CD1c-positive myeloid dendritic cell (primary cell): Measurements from ENCODE around the gene WIPF2.
A peak's percentile ranks its signal among the peaks of the same experiment; 100 is the strongest.

Source experiments
- DNase-seq: peaks from one replicate; pipeline ENCODE4 v3.0.0-alpha.2; 2016; ENCODE audit errors: extremely low spot score

Gene WIPF2

DNA sequence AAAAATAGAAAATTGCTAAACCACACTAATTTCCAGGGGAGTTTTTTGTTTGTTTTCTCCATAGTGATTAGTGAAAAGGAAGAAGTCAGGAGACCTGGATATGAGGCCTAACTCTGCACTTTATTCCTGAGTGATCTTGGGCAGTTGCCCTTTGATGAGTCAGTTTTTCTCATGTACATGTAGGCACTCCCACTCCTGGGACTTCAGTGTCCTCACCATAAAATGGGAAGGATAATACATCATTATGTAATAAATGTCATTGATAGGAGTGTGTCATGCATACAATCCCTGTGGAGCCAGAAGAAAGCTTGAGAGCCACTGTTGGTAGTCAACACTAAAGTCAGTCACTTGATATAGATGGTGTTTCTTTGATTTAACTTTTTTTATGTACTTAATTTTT lies 32.5 kb downstream of the WIPF2 start:
- DNase-seq: peak; percentile 49

- DNase-seq: no peak
Observed at GRCh38 chr17:40253565-40253964, 34.5 kb downstream of the WIPF2 start.

GRCh38 chr17:40259505-40259904 lies 40.4 kb downstream of the WIPF2 start:
- DNase-seq: no peak

GRCh38 chr17:40260528-40260927 lies 41.4 kb downstream of the WIPF2 start:
- no peak for DNase-seq

DNA sequence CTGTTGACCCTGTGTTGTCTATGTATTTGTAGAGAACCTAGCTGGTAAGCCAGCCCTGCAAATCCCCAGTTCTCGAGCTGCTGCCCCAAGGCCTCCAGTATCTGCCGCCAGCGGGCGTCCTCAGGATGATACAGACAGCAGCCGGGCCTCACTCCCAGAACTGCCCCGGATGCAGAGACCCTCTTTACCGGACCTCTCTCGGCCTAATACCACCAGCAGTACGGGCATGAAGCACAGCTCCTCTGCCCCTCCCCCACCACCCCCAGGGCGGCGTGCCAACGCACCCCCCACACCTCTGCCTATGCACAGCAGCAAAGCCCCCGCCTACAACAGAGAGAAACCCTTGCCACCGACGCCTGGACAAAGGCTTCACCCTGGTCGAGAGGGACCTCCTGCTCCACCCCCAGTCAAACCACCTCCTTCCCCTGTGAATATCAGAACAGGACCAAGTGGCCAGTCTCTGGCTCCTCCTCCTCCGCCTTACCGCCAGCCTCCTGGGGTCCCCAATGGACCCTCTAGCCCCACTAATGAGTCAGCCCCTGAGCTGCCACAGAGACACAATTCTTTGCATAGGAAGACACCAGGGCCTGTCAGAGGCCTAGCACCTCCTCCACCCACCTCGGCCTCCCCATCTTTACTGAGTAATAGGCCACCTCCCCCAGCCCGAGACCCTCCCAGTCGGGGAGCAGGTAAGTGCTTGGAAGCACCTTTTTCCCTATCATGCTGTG lies 45.5 kb downstream of the WIPF2 start:
- no peak for DNase-seq

GRCh38 chr17:40265337-40265736 lies 46.2 kb downstream of the WIPF2 start:
- no peak for DNase-seq

DNA sequence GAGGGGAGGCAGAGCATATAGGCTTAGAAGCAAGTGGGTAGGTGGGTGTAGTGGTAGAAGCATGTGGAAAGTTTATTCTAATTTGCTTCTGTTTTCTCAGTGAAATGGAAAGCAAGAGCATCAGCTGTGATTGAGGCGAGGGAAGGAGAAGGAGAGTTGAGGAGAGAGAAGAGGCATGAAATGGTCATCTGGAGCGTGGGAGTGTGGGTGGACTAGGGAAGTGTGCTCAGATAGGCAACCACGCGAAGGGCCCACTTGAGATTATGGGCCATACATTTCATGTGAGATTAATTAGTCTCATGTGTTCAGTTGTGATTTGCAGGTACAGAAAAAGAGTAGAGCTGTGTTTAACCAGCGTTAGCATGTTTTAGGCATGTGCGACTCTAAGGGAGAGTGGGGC lies 47.8 kb downstream of the WIPF2 start:
- DNase-seq: no peak

DNA sequence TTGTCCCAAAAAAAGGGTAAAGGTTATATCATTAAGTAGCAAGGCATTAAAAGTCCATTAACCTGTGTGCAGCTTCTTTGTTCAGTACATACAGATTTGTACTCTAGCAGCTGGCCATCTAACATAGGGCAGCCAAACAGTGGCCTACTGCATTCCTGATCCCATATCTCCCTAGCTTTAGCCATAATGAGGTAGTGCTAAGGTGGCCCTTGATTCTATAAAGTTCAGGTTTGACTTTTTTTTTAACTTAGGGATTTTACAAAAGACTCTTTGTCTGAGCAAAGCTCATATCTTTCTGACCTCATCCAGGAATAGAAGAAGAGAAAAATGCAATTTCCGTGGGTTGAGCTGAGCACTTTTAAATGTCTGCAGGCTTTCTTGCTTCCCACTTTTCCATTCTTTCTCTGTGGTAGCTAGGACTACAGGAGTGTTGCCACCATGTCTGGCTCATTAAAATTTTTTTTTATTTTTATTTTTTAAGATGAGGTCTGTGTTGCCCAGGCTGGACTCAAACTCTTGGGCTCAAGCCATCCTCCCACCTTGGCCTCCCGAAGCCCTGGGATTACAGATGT lies 49.1 kb downstream of the WIPF2 start:
- DNase-seq: no peak

- no peak for DNase-seq
Observed at GRCh38 chr17:40278414-40278813, 59.3 kb downstream of the WIPF2 start.

DNA sequence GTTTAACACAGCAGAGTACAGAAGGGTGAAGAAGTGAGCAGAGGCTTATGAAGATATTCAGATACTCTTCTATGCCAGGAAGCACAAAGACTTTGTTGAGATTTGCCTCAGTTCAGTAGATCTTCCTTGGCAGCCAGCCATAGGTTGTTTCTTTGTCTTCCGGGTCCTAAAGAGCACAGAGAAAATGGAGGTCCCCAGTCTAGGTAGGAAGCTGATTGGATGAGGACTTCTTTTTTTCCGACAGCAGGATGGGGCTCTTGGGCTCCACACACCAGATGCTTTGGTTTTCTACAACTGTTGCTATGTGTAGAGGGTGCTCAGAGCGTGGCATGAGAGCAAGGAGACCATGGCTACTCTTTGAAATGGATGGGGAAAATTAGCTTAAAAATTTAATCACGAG lies 60.3 kb downstream of the WIPF2 start:
- DNase-seq: no peak

- DNase-seq: no peak
Observed at GRCh38 chr17:40281663-40282062, 62.6 kb downstream of the WIPF2 start.

GRCh38 chr17:40283662-40284061 lies 64.6 kb downstream of the WIPF2 start:
- no peak for DNase-seq

GRCh38 chr17:40284085-40284713 lies 65.1 kb downstream of the WIPF2 start:
- no peak for DNase-seq

- no peak for DNase-seq
Observed at GRCh38 chr17:40286473-40286872, 67.4 kb downstream of the WIPF2 start.

DNA sequence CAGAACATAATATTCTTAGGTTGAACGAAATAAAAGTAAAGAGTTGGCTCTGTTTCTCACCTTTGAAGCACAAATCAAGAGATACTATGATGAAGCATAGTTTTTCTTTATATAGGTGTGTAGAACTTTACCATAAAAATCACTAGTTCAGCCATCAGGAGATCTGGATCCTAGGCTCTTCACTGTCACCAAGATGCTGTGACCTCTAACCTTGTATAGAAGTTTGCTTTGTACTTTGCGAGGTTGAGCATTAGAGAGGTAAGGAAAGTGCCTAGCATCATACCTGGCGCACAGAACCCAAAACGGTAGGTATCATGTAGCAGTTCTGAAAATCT lies 68.0 kb downstream of the WIPF2 start:
- DNase-seq: no peak

DNA sequence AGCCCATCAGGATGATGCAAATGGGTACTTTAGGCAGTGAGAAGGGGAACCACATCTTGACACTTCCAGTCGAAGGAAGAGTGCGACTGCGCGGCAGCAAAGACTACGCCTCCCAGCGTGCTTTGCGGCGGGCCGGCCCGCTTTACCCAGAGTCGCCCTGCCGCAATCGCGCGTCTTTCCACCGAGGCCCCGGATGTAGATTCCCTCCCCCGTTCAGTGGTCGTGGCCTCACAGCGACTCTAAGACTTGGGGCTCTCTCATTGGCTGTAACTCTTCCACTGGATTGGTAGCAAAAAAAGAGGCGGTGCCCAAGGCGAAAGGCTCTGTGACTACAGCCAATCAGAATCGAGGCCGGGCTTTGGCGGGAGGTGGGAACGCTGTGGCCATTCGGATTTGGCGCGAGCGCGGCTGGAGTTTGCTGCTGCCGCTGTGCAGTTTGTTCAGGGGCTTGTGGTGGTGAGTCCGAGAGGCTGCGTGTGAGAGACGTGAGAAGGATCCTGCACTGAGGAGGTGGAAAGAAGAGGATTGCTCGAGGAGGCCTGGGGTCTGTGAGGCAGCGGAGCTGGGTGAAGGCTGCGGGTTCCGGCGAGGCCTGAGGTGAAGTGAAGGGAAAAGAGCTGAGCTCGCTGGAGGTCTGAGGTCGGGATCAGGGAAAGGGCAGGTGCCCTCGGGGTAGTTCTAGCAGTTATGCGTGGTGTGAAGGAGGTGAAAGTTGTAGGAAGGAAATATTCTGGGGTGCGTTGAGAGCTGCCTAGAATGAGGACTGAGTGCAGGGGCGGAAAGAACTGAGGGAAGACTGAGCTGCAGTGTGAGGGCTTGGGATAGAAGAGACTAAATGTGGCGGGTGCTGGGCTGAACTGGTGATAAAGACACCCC lies 68.6 kb downstream of the WIPF2 start, which contains the start of gene CDC6:
Gene CDC6, plus strand, starts transcription at position 386 of the 876 bp plus-strand sequence. CDS start 1,542 bp downstream, outside the sequence.
- DNase-seq: peak; percentile 100

- DNase-seq: peak; percentile 71
Observed at GRCh38 chr17:40290629-40291280, 71.7 kb downstream of the WIPF2 start.

GRCh38 chr17:40291281-40291664 lies 72.2 kb downstream of the WIPF2 start:
- DNase-seq: no peak

DNA sequence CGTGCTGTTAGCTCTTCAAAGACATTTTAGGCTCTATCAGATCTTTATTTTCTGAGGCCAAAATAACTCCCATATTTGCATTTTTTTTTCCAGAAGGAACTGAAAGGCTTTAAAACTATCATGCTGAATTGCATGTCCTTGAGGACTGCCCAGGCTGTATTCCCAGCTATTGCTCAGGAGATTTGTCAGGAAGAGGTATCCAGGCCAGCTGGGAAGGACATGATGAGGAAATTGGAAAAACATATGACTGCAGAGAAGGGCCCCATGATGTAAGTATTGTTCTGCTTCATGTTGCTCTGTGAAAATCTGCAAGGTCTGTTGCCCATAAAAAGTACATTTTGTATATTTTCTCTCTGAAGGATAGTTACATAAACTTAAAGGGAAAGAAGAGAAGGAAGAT lies 74.3 kb downstream of the WIPF2 start:
- no peak for DNase-seq

DNA sequence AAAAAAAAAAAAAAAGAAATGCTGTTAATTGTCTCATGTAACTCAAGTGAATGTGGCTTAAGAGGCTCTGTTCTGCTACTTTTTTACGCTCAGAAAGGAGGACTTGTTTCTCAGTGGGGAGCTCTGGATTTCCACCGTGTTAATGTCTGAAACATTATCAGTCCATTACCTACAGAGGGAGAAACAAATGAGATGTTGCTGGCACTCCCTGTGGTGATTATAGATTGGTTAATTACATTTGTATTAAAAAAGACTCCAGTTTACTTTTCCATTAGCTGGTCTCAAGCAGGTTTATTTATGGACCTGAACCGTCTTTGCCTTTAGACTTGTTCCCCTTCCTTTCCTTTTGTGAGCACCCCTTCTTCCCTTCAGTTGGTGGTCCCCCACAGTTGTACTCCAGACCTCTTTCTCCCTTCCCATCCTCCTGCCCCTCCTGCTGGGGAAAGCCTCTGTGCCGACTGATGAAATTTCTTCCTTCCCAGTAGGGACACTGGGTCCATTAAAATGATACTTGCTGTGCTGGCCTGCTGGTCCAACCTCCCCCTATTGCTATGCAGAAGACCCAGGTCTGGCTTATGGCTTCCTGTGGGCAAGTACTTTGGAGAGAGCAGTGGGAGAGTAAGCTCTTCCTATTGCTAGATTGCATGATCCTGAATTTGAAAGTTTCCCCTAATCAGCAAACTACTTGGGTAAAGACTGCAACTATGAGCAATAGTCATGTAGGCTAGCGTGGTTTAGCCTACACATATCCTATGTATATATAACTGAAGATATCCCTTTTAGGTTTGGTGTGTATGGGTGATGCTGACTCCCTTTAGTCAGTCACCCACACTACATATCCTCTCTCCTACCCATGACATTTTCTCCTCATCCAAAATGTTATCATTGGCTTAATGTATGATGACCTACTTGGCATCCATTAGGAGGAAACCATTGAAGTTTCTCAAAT lies 76.7 kb downstream of the WIPF2 start:
- no peak for DNase-seq

DNA sequence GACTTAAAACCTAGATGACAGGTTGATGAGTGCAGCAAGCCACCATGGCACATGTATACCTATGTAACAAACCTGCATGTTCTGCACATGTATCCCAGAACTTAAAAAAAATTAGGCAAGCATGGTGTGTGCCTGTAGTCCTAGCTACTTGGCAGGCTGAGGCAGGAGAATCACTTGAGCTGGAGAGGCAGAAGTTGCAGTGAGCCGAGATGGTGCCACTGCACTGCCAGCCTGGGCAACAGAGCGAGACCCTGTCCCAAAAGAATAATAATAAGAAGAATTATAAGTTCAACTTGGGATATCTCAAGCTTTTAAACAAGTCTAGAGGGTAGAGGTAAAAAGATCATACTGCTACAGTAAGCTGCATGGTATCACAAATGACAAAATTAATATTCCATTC lies 78.4 kb downstream of the WIPF2 start:
- no peak for DNase-seq
